BJ (cell line): ENCODE results near the gene ACSBG1. TPM values are rescaled to one million over a fixed set of nuclear protein-coding genes. Genes with fewer than 3 reads are reported as not detected.

Experiments
- CTCF ChIA-PET: fragments of 350-600 bp; formaldehyde crosslinking; extraction: SDS; loops from one replicate; lab custom pipeline; 2021; ENCODE audit warnings: antibody characterized with exemption, inconsistent platforms; lab: Yijun Ruan, JAX
- POLR2A ChIA-PET: fragments of 300-600 bp; sonication (Branson Sonifier 250); formaldehyde crosslinking; extraction: SDS; loops from one replicate; lab custom pipeline; 2021; ENCODE audit warnings: antibody characterized with exemption; lab: Charles Lee
- DNase-seq: peaks from one replicate; pipeline ENCODE4 v3.0.0-alpha.2; 2011; ENCODE audit warnings: low read depth
- H3K27me3 ChIP-seq: 2 replicates; pipeline ENCODE4 v1.6.0; 2011; ENCODE audit warnings: low read length; ENCODE audit not compliant: control insufficient read depth, insufficient read depth
- H3K36me3 ChIP-seq: 2 replicates; pipeline ENCODE4 v1.5.1; 2011; ENCODE audit warnings: low read length; ENCODE audit not compliant: control insufficient read depth, insufficient read depth
- H3K4me3 ChIP-seq: 2 replicates; pipeline ENCODE4 v1.5.1; 2011; ENCODE audit warnings: low read depth, mild to moderate bottlenecking, control low read depth, low read length
- polyA plus RNA-seq: library from polyadenylated mRNA; depleted of rRNA; stranded (reverse); fragments of >200 nt; gene quantifications from 2 replicates; pipeline ENCODE4 v1.2.3, GENCODE V29; 2011
- TF ChIP-seq, protein P1 (sequence below): IDR thresholded peaks from 2 replicates; pipeline ENCODE4 v1.5.1; 2011; ENCODE audit warnings: low read depth, mild to moderate bottlenecking, control low read depth, inconsistent platforms, low read length, moderate library complexity; ENCODE audit not compliant: insufficient read depth

Gene ACSBG1
- polyA plus RNA-seq, 1 experiment: 0.01 TPM

DNA sequence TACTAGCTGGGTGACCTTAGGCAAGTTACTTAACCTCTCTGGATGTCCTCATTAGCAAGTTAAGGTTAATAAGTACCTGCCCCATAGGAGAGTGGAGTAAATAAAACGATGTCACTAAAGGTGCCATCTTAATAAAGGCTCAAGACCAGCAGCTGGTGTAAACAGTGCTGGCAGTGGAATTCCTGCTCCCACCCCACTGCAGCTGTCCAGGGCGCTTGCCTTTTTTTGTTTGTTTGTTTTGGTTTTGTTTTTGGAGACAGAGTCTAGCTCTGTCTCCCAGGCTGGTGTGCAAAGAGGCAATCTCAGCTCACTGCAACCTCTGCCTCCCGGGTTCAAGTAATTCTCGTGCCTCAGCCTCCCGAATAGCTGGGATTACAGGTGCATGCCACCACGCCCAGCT is 56.3 kb downstream of the ACSBG1 start:
- TF ChIP-seq, protein P1, sequence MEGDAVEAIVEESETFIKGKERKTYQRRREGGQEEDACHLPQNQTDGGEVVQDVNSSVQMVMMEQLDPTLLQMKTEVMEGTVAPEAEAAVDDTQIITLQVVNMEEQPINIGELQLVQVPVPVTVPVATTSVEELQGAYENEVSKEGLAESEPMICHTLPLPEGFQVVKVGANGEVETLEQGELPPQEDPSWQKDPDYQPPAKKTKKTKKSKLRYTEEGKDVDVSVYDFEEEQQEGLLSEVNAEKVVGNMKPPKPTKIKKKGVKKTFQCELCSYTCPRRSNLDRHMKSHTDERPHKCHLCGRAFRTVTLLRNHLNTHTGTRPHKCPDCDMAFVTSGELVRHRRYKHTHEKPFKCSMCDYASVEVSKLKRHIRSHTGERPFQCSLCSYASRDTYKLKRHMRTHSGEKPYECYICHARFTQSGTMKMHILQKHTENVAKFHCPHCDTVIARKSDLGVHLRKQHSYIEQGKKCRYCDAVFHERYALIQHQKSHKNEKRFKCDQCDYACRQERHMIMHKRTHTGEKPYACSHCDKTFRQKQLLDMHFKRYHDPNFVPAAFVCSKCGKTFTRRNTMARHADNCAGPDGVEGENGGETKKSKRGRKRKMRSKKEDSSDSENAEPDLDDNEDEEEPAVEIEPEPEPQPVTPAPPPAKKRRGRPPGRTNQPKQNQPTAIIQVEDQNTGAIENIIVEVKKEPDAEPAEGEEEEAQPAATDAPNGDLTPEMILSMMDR: no peak
- CTCF ChIA-PET: interaction anchor here (0.6 to 6.3 kb wide), 24 partner anchors 8 to 458 kb away, joined by 3 to 99 read pairs (median 4); no protein-coding TSS in a partner anchor

DNA sequence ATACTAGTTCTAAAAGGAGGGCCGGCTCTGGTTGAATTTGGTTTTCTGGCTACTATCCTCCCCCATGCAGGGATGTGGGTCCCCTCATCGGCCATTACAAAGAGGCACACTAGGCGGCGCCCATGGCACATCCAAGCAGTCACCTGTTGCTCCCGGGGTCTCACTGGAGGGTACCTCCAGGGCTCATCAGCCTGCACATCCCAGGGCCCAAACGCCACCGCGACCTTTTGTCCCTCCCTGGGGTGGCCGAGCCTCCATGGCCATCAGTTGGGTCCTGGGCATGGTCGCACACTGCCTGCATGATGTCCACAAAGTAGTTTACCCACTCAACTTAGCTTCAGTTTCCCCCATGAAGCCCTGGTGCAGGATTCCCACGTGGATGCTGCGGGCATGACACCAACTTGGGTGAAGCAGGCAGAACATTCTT is 56.9 kb downstream of the ACSBG1 start:
- DNase-seq: no peak
- Histone ChIP-seq H3K4me3 (no peak overlapping the region), H3K27me3 (peaks cover 1% of the 10 kb centered on the region; the same call in 1 of the 2 replicates), H3K36me3 (peaks cover 3% of the 10 kb centered on the region)
- CTCF ChIA-PET: interaction anchor here (0.6 to 6.3 kb wide), 28 partner anchors 8 to 457 kb away, joined by 3 to 99 read pairs (median 4); partner anchors contain the start of genes ACSBG1 and CIB2
- TF ChIP-seq, protein P1: peak; percentile 84
- POLR2A ChIA-PET: no interaction called here

More for the DNA sequence above, 56.3 kb downstream of the ACSBG1 start:
- DNase-seq: no peak
- no peaks in the 10 kb centered on the region for H3K36me3 ChIP-seq
- POLR2A ChIA-PET: no interaction called here
- no peak overlapping the region for H3K4me3 ChIP-seq
- peaks cover 1% of the 10 kb centered on the region; the same call in 1 of the 2 replicates for H3K27me3 ChIP-seq

DNA sequence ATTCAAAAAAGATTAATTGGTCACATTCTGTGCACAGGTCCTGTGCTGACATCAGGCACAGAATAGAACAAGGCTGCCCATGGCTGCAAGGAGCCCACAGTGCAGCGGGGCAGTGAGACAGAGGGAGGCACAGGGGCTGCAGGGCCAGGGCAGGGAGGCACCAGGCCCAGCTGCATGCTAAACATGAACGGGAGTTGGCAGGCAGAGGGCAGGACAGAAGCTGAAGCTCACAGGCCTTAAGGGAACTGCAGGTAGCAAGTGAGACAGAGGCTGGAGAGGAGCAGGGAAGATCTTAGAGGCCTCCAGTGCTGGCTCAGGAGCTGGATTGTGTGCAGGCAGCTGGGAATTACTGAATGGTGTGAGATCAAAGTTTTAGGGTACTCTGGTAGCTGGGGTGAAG is 59.0 kb downstream of the ACSBG1 start:
- no peak overlapping the region for H3K4me3 ChIP-seq

DNA sequence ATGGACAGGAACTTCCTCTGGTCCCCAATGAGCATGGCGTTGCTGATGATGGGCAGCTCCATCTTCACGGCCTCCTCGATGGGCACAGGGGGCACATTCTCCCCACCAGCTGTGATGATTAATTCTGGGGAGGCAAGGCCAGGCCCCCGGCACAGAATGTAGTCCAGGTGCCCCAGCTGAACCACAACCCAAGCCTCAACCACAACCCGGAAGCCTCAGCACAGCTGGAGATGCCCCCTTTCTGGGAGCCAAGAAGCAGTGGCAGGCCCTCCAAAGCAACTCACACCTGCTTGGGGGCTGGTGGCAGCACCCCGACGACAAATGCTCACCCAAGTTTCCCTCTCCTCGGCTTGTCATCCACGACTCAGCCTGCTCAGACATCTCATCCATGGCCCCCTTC is 60.0 kb downstream of the ACSBG1 start:
- Histone ChIP-seq H3K4me3 (no peak overlapping the region), H3K27me3 (peaks cover 1% of the 10 kb centered on the region; the same call in 1 of the 2 replicates), H3K36me3 (peaks cover 11% of the 10 kb centered on the region)
- TF ChIP-seq, protein P1: no peak
- ChIA-PET POLR2A (no interaction called here), CTCF (interaction anchor here (6.3 kb wide), 1 partner anchor 66 kb away, joined by 99 read pairs; no protein-coding TSS in a partner anchor)
- no peak for DNase-seq

More for the DNA sequence above, 59.0 kb downstream of the ACSBG1 start:
- peaks cover 10% of the 10 kb centered on the region for H3K36me3 ChIP-seq
- POLR2A ChIA-PET: no interaction called here
- TF ChIP-seq, protein P1: no peak
- CTCF ChIA-PET: interaction anchor here (1.1 to 6.3 kb wide), 3 partner anchors 13 to 65 kb away, joined by 3 to 99 read pairs (median 10); no protein-coding TSS in a partner anchor
- no peak for DNase-seq
- H3K27me3 ChIP-seq: peaks cover 1% of the 10 kb centered on the region; the same call in 1 of the 2 replicates

- POLR2A ChIA-PET: no interaction called here
These were observed 62.4 kb downstream of the ACSBG1 start for GRCh38 chr15:78171864-78172472.

More at GRCh38 chr15:78171864-78172472, 62.4 kb downstream of the ACSBG1 start:
- Histone ChIP-seq H3K36me3 (peaks cover 13% of the 10 kb centered on the region), H3K27me3 (no peaks in the 10 kb centered on the region), H3K4me3 (no peak overlapping the region)
- TF ChIP-seq, protein P1: no peak
- no peak for DNase-seq
- CTCF ChIA-PET: interaction anchor here (0.6 to 1.5 kb wide), 3 partner anchors 69 to 212 kb away, joined by 3 to 4 read pairs (median 4); no protein-coding TSS in a partner anchor
